K562 (cell line): Measurements from ENCODE around the gene SUMO3.

Experiments used
- BRD9 ChIP-seq: fragments of 450-650 bp; IDR thresholded peaks from 2 replicates; pipeline ENCODE4 v1.6.1; 2018; ENCODE audit warnings: low read depth; ENCODE audit not compliant: partially characterized antibody
- CBX3 ChIP-seq, 2 experiments: IDR thresholded peaks; 1 replicate in 1 of 2; 2 replicates in 1 of 2; pipeline ENCODE4 v1.6.1; 2012; ENCODE audit warnings: inconsistent platforms in 2 of 2, low read length in 2 of 2, borderline replicate concordance in 1 of 2, control low read depth in 1 of 2
- ETV6 ChIP-seq, 3 experiments: fragments of 150-350 bp in 1 of 3; sonication (generic) in 1 of 3; formaldehyde crosslinking in 1 of 3; IDR thresholded peaks; 2 replicates each; pipeline versions ENCODE4 v1.6.1 to v1.8.0; 2014 to 2022; ENCODE audit warnings: borderline replicate concordance in 2 of 3, low read depth in 2 of 3, antibody characterized with exemption in 1 of 3, low read length in 1 of 3, mild to moderate bottlenecking in 1 of 3, missing genetic modification reagents in 1 of 3
- HNRNPH1 ChIP-seq: fragments of 200-400 bp; formaldehyde crosslinking; optimal IDR thresholded peaks from 2 replicates; pipeline ENCODE3; 2017; ENCODE audit warnings: low read depth, mild to moderate bottlenecking, low read length, moderate library complexity
- JUND ChIP-seq, 2 experiments: IDR thresholded peaks; 2 replicates in 1 of 2; 3 replicates in 1 of 2; pipeline ENCODE4 v1.6.1; 2011; ENCODE audit warnings: borderline replicate concordance in 2 of 2, low read depth in 2 of 2, low read length in 2 of 2, improper control_type of control experiment in 1 of 2, missing biosample characterization in 1 of 2, missing genetic modification characterization in 1 of 2, missing genetic modification reagents in 1 of 2
- NR2F6 ChIP-seq: fragments of 450-650 bp; formaldehyde crosslinking; IDR thresholded peaks from 2 replicates; pipeline ENCODE4 v1.4.0; 2020; ENCODE audit warnings: mild to moderate bottlenecking
- XRCC5 ChIP-seq: fragments of 200-400 bp; formaldehyde crosslinking; IDR thresholded peaks from 2 replicates; pipeline ENCODE4 v1.6.1; 2017; ENCODE audit warnings: low read depth, mild to moderate bottlenecking, low read length
- ZNF644 ChIP-seq: fragments of 200-800 bp; sonication (Bioruptor generic); IDR thresholded peaks from 2 replicates; pipeline ENCODE4 v1.6.1; 2016; ENCODE audit warnings: low read depth, missing genetic modification characterization, missing compliant biosample characterization
- ZSCAN32 ChIP-seq: fragments of 450-650 bp; formaldehyde crosslinking; IDR thresholded peaks from 2 replicates; pipeline ENCODE4 v1.4.0; 2020; ENCODE audit warnings: mild to moderate bottlenecking, moderate library complexity
- TF ChIP-seq, protein P1 (sequence below): sonication (generic); formaldehyde crosslinking; IDR thresholded peaks from 2 replicates; pipeline ENCODE4 v1.5.0; 2020; ENCODE audit warnings: missing genetic modification reagents
- TF ChIP-seq, protein P2 (sequence below), 3 experiments: IDR thresholded peaks in 2 of 3; conservative IDR thresholded peaks in 1 of 3; 2 replicates each; pipeline ENCODE4 v1.5.1; 2011 to 2012; ENCODE audit warnings: low read length in 3 of 3, mild to moderate bottlenecking in 3 of 3, control low read depth in 2 of 3, improper control_type of control experiment in 1 of 3, inconsistent platforms in 1 of 3, low read depth in 1 of 3, mixed read lengths in 1 of 3, moderate library complexity in 1 of 3; ENCODE audit not compliant: insufficient read depth in 2 of 3
- TF ChIP-seq, protein P3 (sequence below): sonication (generic); formaldehyde crosslinking; IDR thresholded peaks from 2 replicates; pipeline ENCODE4 v1.8.1; 2022; ENCODE audit warnings: missing genetic modification reagents
- TF ChIP-seq, protein P4 (sequence below), 2 experiments: fragments of 450-650 bp; formaldehyde crosslinking in 1 of 2; IDR thresholded peaks; 2 replicates each; pipeline versions ENCODE4 v1.4.0 to v1.6.1; 2014 to 2020; ENCODE audit warnings: mild to moderate bottlenecking in 2 of 2, borderline replicate concordance in 1 of 2, low read depth in 1 of 2

DNA sequence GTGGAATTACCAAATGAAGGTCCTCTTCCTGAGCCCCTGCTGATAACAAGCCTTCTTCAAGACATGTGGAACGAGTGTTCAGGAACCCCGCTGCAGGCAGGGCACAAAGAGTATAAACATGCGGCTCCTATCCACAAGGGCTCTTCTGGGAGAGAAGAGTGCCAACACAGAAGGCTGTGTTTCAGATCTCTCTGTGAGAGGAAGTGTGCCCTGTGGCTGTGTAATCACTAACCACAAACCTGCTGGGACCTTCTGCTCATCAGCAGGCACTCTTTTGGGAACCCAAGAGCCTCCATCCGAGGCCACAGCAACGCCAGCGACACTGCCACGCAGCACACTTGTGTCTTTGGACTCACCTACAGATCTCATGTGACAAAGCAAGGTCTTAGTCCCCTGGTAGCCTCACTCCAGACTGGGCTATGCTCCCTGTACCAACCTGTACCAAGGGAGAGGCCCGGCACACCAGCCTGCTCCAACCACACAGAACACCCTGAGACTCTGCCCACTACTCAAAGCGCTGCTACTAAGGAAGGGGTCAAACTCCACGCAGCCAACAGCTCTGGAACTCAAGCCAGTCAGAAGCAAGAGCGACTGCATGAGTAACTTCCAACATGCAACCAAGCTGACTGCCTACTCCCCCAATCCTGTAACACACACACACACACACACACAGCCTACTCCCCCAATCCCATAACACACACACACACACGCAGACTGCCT is 47.9 kb upstream of the SUMO3 start:
- TF ChIP-seq XRCC5 (no peak), ZNF644 (tag) (no peak), BRD9 (no peak), CBX3 (IDR thresholded peaks at IDR 0.05; ENCODE audit: borderline replicate concordance in 1 of 2, low read length in 2 of 2) (no peak), ZSCAN32 (CRISPR knock-in tag) (no peak), ETV6 (IDR thresholded peaks at IDR 0.05; ENCODE audit: borderline replicate concordance in 1 of 2, low read depth in 2 of 2, low read length in 1 of 2) (no peak), ETV6 (CRISPR knock-in tag; IDR thresholded peaks at IDR 0.05; ENCODE audit: borderline replicate concordance) (no peak), JUND (IDR thresholded peaks at IDR 0.05; ENCODE audit: borderline replicate concordance, low read depth, low read length) (no peak), JUND (tag; IDR thresholded peaks at IDR 0.05; ENCODE audit: borderline replicate concordance, low read depth, low read length) (no peak), HNRNPH1 (no peak), NR2F6 (CRISPR knock-in tag) (no peak)
- TF ChIP-seq, protein P1, sequence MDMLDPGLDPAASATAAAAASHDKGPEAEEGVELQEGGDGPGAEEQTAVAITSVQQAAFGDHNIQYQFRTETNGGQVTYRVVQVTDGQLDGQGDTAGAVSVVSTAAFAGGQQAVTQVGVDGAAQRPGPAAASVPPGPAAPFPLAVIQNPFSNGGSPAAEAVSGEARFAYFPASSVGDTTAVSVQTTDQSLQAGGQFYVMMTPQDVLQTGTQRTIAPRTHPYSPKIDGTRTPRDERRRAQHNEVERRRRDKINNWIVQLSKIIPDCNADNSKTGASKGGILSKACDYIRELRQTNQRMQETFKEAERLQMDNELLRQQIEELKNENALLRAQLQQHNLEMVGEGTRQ (CRISPR knock-in tag), result no peak
- TF ChIP-seq, protein P2, sequence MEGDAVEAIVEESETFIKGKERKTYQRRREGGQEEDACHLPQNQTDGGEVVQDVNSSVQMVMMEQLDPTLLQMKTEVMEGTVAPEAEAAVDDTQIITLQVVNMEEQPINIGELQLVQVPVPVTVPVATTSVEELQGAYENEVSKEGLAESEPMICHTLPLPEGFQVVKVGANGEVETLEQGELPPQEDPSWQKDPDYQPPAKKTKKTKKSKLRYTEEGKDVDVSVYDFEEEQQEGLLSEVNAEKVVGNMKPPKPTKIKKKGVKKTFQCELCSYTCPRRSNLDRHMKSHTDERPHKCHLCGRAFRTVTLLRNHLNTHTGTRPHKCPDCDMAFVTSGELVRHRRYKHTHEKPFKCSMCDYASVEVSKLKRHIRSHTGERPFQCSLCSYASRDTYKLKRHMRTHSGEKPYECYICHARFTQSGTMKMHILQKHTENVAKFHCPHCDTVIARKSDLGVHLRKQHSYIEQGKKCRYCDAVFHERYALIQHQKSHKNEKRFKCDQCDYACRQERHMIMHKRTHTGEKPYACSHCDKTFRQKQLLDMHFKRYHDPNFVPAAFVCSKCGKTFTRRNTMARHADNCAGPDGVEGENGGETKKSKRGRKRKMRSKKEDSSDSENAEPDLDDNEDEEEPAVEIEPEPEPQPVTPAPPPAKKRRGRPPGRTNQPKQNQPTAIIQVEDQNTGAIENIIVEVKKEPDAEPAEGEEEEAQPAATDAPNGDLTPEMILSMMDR (IDR thresholded peaks at IDR 0.05 in 2 of 3, conservative IDR thresholded peaks at IDR 0.05 in 1 of 3; ENCODE audit: insufficient read depth in 2 of 3, low read depth in 1 of 3, low read length in 3 of 3), result no peak
- TF ChIP-seq, protein P3, sequence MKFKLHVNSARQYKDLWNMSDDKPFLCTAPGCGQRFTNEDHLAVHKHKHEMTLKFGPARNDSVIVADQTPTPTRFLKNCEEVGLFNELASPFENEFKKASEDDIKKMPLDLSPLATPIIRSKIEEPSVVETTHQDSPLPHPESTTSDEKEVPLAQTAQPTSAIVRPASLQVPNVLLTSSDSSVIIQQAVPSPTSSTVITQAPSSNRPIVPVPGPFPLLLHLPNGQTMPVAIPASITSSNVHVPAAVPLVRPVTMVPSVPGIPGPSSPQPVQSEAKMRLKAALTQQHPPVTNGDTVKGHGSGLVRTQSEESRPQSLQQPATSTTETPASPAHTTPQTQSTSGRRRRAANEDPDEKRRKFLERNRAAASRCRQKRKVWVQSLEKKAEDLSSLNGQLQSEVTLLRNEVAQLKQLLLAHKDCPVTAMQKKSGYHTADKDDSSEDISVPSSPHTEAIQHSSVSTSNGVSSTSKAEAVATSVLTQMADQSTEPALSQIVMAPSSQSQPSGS (CRISPR knock-in tag), result no peak
- TF ChIP-seq, protein P4, sequence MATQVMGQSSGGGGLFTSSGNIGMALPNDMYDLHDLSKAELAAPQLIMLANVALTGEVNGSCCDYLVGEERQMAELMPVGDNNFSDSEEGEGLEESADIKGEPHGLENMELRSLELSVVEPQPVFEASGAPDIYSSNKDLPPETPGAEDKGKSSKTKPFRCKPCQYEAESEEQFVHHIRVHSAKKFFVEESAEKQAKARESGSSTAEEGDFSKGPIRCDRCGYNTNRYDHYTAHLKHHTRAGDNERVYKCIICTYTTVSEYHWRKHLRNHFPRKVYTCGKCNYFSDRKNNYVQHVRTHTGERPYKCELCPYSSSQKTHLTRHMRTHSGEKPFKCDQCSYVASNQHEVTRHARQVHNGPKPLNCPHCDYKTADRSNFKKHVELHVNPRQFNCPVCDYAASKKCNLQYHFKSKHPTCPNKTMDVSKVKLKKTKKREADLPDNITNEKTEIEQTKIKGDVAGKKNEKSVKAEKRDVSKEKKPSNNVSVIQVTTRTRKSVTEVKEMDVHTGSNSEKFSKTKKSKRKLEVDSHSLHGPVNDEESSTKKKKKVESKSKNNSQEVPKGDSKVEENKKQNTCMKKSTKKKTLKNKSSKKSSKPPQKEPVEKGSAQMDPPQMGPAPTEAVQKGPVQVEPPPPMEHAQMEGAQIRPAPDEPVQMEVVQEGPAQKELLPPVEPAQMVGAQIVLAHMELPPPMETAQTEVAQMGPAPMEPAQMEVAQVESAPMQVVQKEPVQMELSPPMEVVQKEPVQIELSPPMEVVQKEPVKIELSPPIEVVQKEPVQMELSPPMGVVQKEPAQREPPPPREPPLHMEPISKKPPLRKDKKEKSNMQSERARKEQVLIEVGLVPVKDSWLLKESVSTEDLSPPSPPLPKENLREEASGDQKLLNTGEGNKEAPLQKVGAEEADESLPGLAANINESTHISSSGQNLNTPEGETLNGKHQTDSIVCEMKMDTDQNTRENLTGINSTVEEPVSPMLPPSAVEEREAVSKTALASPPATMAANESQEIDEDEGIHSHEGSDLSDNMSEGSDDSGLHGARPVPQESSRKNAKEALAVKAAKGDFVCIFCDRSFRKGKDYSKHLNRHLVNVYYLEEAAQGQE (IDR thresholded peaks at IDR 0.05; ENCODE audit: borderline replicate concordance), result no peak
- TF ChIP-seq, protein P4 (CRISPR knock-in tag; IDR thresholded peaks at IDR 0.05; ENCODE audit: low read depth), result no peak
